Ovary (tissue), 9 donors: ENCODE results near the gene PFDN4. TPM values are rescaled to one million over a fixed set of nuclear protein-coding genes. Genes with fewer than 3 reads are reported as not detected.

Experiments
- DNase-seq, 5 donors: peaks; one replicate each; pipeline ENCODE4 v3.0.0-alpha.2; 2019 to 2020
- H3K27ac ChIP-seq, 2 donors: fragments of 200-600 bp; one replicate each; pipeline versions ENCODE4 v1.5.1 to v1.8.0; 2019 to 2022
- H3K27me3 ChIP-seq: fragments of 200-600 bp; one replicate; pipeline ENCODE4 v1.8.0; 2022
- H3K36me3 ChIP-seq: fragments of 200-600 bp; sonication (generic); one replicate; pipeline ENCODE4 v1.5.1; 2019
- H3K4me1 ChIP-seq: one replicate; pipeline ENCODE4 v1.8.1; 2013; ENCODE audit warnings: mild to moderate bottlenecking, moderate library complexity; ENCODE audit not compliant: insufficient read depth
- H3K4me3 ChIP-seq: fragments of 200-600 bp; sonication (generic); one replicate; pipeline ENCODE4 v1.5.1; 2017
- H3K9me3 ChIP-seq, 2 donors: fragments of 200-600 bp in 1 of 2; sonication (generic) in 1 of 2; one replicate each; pipeline versions ENCODE4 v1.5.1 to v1.8.1; 2013 to 2019; ENCODE audit warnings: mild to moderate bottlenecking in 1 of 2, moderate library complexity in 1 of 2
- CTCF ChIP-seq, 3 donors: fragments of 450-650 bp in 2 of 3; fragments of 200-600 bp in 1 of 3; IDR thresholded peaks; one replicate each; pipeline versions ENCODE4 v1.5.1 to v1.8.0; 2016 to 2022; ENCODE audit warnings: antibody characterized with exemption in 3 of 3, mild to moderate bottlenecking in 1 of 3
- EP300 ChIP-seq: sonication (generic); formaldehyde crosslinking; IDR thresholded peaks from one replicate; pipeline ENCODE4 v1.6.1; 2017; ENCODE audit warnings: antibody characterized with exemption
- POLR2A ChIP-seq: fragments of 450-650 bp; IDR thresholded peaks from one replicate; pipeline ENCODE4 v1.6.1; 2017; ENCODE audit warnings: antibody characterized with exemption, mild to moderate bottlenecking, moderate library complexity
- WGBS, 3 donors: extraction: QIAGEN DNeasy Blood & Tissue Kit in 1 of 3; methylation state at CpG; one replicate each; pipeline versions ENCODE4 v1.1.5 to v1.1.7; 2013 to 2017; 5-methylcytosine and 5-hydroxymethylcytosine counted together
- intact Hi-C, 4 donors: fragments of 100-400 bp; cut with DNase I; formaldehyde crosslinking; loops; one replicate each; pipeline versions ENCODE4 v1.11.0 to v1.15.1; 2022 to 2023
- polyA plus RNA-seq, 2 donors: library from polyadenylated mRNA; stranded (reverse); fragments of 200-250 nt in 1 of 2; fragments of 350-450 nt in 1 of 2; fragmentation: Illumina TruSeq in 1 of 2; extraction: RNeasy Lipid Tissue Mini Kit (QIAGEN cat#74804) in 1 of 2; gene quantifications; one replicate each; pipeline ENCODE4 v1.2.3, GENCODE V29; 2013 to 2014
- total RNA-seq, 7 donors: library from RNA; depleted of rRNA in 2 of 7; stranded (reverse); fragments of >200 nt in 2 of 7; fragmentation: NEBNext Ultra II Directional in 3 of 7; extraction: Animal tissue kit (Norgen Biotek cat#: 25700) in 3 of 7; gene quantifications; one replicate each; pipeline versions ENCODE4 v1.1.0 to v1.2.4, GENCODE V29; 2016 to 2023
- donor health status: DM: no; HTN: no; CAD: no; lungs with moderate emphysema.
- donor health status: DM: no; HTN: no; CAD: no.
- donor health status: Bipolar disorder and iron deficiency.
- donor health status: DM: yes; HTN: yes; CAD: no.
- donor health status: DM: no; HTN: no; CAD: no.
- donor health status: DM: yes; HTN: yes; CAD: no.

PFDN4 gene
- total and polyA plus RNA-seq, 9 donors = 22.2 to 168 (median 33.8) TPM

- TF ChIP-seq CTCF (IDR thresholded peaks at IDR 0.05) = no peak
- no peak for TF ChIP-seq EP300
- no peak for TF ChIP-seq POLR2A
- Histone ChIP-seq H3K27me3 (no peaks in the 10 kb centered on the region), H3K36me3 (no peaks in the 10 kb centered on the region), H3K27ac (no peak overlapping the region), H3K9me3 (no peaks in the 10 kb centered on the region), H3K4me3 (no peak overlapping the region), H3K4me1 (peaks cover 2% of the 10 kb centered on the region)
- whole genome bisulfite sequencing, 3 donors = 72 to 76% (median 74%) methylated on average over 13 of the region's 13 CpGs
- no peak for DNase-seq
- intact Hi-C loops = loop anchor here in 1 of 4 donors (10.0 kb wide), 1 partner anchor 103 kb away; no protein-coding TSS in a partner anchor
Observed at GRCh38 chr20:54197621-54198604, 10.0 kb upstream of the PFDN4 start.

- H3K27me3 ChIP-seq = no peaks in the 10 kb centered on the region
- intact Hi-C loops = loop anchor here in 1 of 4 donors (10.0 kb wide), 1 partner anchor 104 kb away; no protein-coding TSS in a partner anchor
- peaks cover 2% of the 10 kb centered on the region for H3K4me1 ChIP-seq
- H3K9me3 ChIP-seq = no peaks in the 10 kb centered on the region
- no peak overlapping the region for H3K27ac ChIP-seq
- no peak for DNase-seq
- 77 to 79% (median 78%) methylated on average over 6 of the region's 6 CpGs for WGBS, 3 donors
- no peak overlapping the region for H3K4me3 ChIP-seq
- no peaks in the 10 kb centered on the region for H3K36me3 ChIP-seq
- TF ChIP-seq POLR2A (no peak), EP300 (no peak), CTCF (IDR thresholded peaks at IDR 0.05) (no peak)
Observed at GRCh38 chr20:54199283-54199682, 8.6 kb upstream of the PFDN4 start.

- Histone ChIP-seq H3K36me3 (no peaks in the 10 kb centered on the region), H3K4me1 (no peaks in the 10 kb centered on the region), H3K27me3 (no peaks in the 10 kb centered on the region), H3K9me3 (no peaks in the 10 kb centered on the region), H3K4me3 (no peak overlapping the region), H3K27ac (no peak overlapping the region)
- TF ChIP-seq POLR2A = no peak
- TF ChIP-seq CTCF (IDR thresholded peaks at IDR 0.05) = peak; percentile 28 to 62 (median 54)
- peak; percentile 36 to 77 (median 72) for DNase-seq
- WGBS, 3 donors = 18 to 20% (median 19%) methylated on average over 7 of the region's 7 CpGs
- intact Hi-C loops = loop anchor here in 1 of 4 donors (10.0 kb wide), 1 partner anchor 105 kb away; no protein-coding TSS in a partner anchor
Observed at GRCh38 chr20:54199721-54200176, 8.1 kb upstream of the PFDN4 start.

- Histone ChIP-seq H3K4me3 (no peak overlapping the region), H3K27me3 (no peaks in the 10 kb centered on the region), H3K27ac (no peak overlapping the region), H3K36me3 (no peaks in the 10 kb centered on the region), H3K4me1 (no peaks in the 10 kb centered on the region), H3K9me3 (no peaks in the 10 kb centered on the region)
- DNase-seq = no peak
- intact Hi-C loops = no loop called here
- TF ChIP-seq CTCF (IDR thresholded peaks at IDR 0.05) (no peak), EP300 (no peak), POLR2A (no peak)
- WGBS, 3 donors = 50 to 81% (median 80%) methylated on average over 7 of the region's 7 CpGs
Observed at GRCh38 chr20:54200487-54201267, 7.2 kb upstream of the PFDN4 start.
